ENCODE measurements around the gene ABCC4.

DNA sequence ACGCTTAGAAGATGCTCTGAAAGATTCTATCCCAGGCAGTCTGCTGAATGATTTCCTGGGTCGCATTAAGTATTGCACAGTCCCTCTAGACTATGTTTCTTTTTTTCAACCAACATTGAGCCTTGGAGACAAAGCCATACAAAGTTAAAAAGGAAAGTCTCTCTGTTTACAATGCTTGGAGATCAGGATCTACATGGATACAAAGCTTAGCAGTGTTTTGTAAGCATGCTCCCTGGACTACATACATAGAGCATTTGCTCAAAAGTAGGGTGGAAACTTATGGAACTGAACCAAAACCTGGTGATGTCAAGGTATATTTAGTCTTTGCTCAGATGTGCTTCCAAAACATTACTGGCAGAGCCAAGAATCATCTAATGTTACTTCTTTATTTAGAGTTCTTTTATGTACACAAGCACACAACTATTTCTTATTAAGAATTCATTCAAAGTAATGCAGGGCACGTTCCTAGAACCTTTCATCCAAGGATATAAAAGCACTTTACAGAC is 241.2 kb downstream of the ABCC4 start:
- TF ChIP-seq, protein P1, sequence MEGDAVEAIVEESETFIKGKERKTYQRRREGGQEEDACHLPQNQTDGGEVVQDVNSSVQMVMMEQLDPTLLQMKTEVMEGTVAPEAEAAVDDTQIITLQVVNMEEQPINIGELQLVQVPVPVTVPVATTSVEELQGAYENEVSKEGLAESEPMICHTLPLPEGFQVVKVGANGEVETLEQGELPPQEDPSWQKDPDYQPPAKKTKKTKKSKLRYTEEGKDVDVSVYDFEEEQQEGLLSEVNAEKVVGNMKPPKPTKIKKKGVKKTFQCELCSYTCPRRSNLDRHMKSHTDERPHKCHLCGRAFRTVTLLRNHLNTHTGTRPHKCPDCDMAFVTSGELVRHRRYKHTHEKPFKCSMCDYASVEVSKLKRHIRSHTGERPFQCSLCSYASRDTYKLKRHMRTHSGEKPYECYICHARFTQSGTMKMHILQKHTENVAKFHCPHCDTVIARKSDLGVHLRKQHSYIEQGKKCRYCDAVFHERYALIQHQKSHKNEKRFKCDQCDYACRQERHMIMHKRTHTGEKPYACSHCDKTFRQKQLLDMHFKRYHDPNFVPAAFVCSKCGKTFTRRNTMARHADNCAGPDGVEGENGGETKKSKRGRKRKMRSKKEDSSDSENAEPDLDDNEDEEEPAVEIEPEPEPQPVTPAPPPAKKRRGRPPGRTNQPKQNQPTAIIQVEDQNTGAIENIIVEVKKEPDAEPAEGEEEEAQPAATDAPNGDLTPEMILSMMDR (IDR thresholded peaks at IDR 0.05) = no peak
- TF ChIP-seq POLR2A (IDR thresholded peaks at IDR 0.05) = no peak
- no peak for TF ChIP-seq EP300 (IDR thresholded peaks at IDR 0.05)

Measured in suprapubic skin (tissue), 3 donors.